OCI-LY7 (cell line): ENCODE data around the gene HNRNPAB.

Experiments used
- CTCF ChIP-seq: fragments of 200-600 bp; sonication (generic); conservative IDR thresholded peaks from 2 replicates; pipeline ENCODE4 v1.5.1; 2014; ENCODE audit warnings: mild to moderate bottlenecking, antibody characterized with exemption, low read length, moderate library complexity, mixed read lengths
- EZH2phosphoT487 ChIP-seq: fragments of 200-600 bp; sonication (generic); IDR thresholded peaks from 2 replicates; pipeline ENCODE4 v1.6.1; 2018; ENCODE audit warnings: low read depth, borderline replicate concordance, mild to moderate bottlenecking, mixed run types, antibody characterized with exemption, low read length, moderate library complexity, mixed read lengths

- TF ChIP-seq EZH2phosphoT487 (no peak), CTCF (no peak)
These were observed 2.5 kb upstream of the HNRNPAB start for GRCh38 chr5:178201927-178202235.
